ENCODE data around the gene AP4S1.

AP4S1 gene

GRCh38 chr14:31013841-31014240 is 11.6 kb upstream of the AP4S1 start:
- Histone ChIP-seq H3K27ac (ENCODE audit: low read depth, low read length) (no peak overlapping the region), H3K9me3 (ENCODE audit: control insufficient read depth, insufficient read depth, low read length) (no peaks in the 10 kb centered on the region), H3K4me2 (ENCODE audit: low read length) (no peak overlapping the region), H3K36me3 (ENCODE audit: control insufficient read depth, low read length) (peaks cover 13% of the 10 kb centered on the region), H3K9me2 (replicated peaks; ENCODE audit: control insufficient read depth, low read length) (no peaks in the 10 kb centered on the region), H3F3A (ENCODE audit: control insufficient read depth, insufficient read depth) (no peaks in the 10 kb centered on the region; the same call in 1 of the 2 replicates), H4K20me1 (ENCODE audit: control insufficient read depth, insufficient read depth, low read depth, low read length) (0 out of 2 replicates have a peak, but pooled peaks cover 3% of the 10 kb centered on the region), H3K79me2 (ENCODE audit: control insufficient read depth, low read length) (peaks cover 88% of the 10 kb centered on the region), H3K27me3 (ENCODE audit: control insufficient read depth, low read length) (no peaks in the 10 kb centered on the region), H3K4me3 (ENCODE audit: low read length) (no peak overlapping the region), H3K4me1 (ENCODE audit: control insufficient read depth, low read length) (no peaks in the 10 kb centered on the region)
- TF ChIP-seq EZH2phosphoT487 (IDR thresholded peaks at IDR 0.05; ENCODE audit: borderline replicate concordance, low read length) (no peak), CTCF (IDR thresholded peaks at IDR 0.05; ENCODE audit: low read depth, low read length, poor library complexity, severe bottlenecking) (no peak)

- Histone ChIP-seq H3K36me3 (ENCODE audit: control insufficient read depth, low read length) (peaks cover 28% of the 10 kb centered on the region), H4K20me1 (ENCODE audit: control insufficient read depth, insufficient read depth, low read depth, low read length) (0 out of 2 replicates have a peak, but pooled peaks cover 3% of the 10 kb centered on the region)
Observed at GRCh38 chr14:31018057-31018645, 7.3 kb upstream of the AP4S1 start.

GRCh38 chr14:31020834-31021575 is 4.4 kb upstream of the AP4S1 start:
- H3K9me2 ChIP-seq (replicated peaks; ENCODE audit: control insufficient read depth, low read length) = no peaks in the 10 kb centered on the region
- H3K27me3 ChIP-seq (ENCODE audit: control insufficient read depth, low read length) = no peaks in the 10 kb centered on the region
- TF ChIP-seq CTCF (IDR thresholded peaks at IDR 0.05; ENCODE audit: low read depth, low read length, poor library complexity, severe bottlenecking) (no peak), EZH2phosphoT487 (IDR thresholded peaks at IDR 0.05; ENCODE audit: borderline replicate concordance, low read length) (no peak)
- H3K4me3 ChIP-seq (ENCODE audit: low read length) = no peak overlapping the region
- H4K20me1 ChIP-seq (ENCODE audit: control insufficient read depth, insufficient read depth, low read depth, low read length) = 0 out of 2 replicates have a peak, but pooled peaks cover 6% of the 10 kb centered on the region
- H3F3A ChIP-seq (ENCODE audit: control insufficient read depth, insufficient read depth) = no peaks in the 10 kb centered on the region
- no peak overlapping the region for H3K27ac ChIP-seq (ENCODE audit: low read depth, low read length)
- peaks cover 39% of the 10 kb centered on the region for H3K36me3 ChIP-seq (ENCODE audit: control insufficient read depth, low read length)
- peaks cover 97% of the 10 kb centered on the region for H3K79me2 ChIP-seq (ENCODE audit: control insufficient read depth, low read length)
- no peak overlapping the region for H3K4me2 ChIP-seq (ENCODE audit: low read length)
- no peaks in the 10 kb centered on the region for H3K9me3 ChIP-seq (ENCODE audit: control insufficient read depth, insufficient read depth, low read length)
- peaks cover 19% of the 10 kb centered on the region for H3K4me1 ChIP-seq (ENCODE audit: control insufficient read depth, low read length)

More at GRCh38 chr14:31018057-31018645, 7.3 kb upstream of the AP4S1 start:
- no peaks in the 10 kb centered on the region for H3F3A ChIP-seq (ENCODE audit: control insufficient read depth, insufficient read depth)
- no peak overlapping the region for H3K27ac ChIP-seq (ENCODE audit: low read depth, low read length)
- H3K79me2 ChIP-seq (ENCODE audit: control insufficient read depth, low read length) = peaks cover 96% of the 10 kb centered on the region
- no peaks in the 10 kb centered on the region for H3K27me3 ChIP-seq (ENCODE audit: control insufficient read depth, low read length)
- H3K4me1 ChIP-seq (ENCODE audit: control insufficient read depth, low read length) = peaks cover 2% of the 10 kb centered on the region
- no peaks in the 10 kb centered on the region for H3K9me2 ChIP-seq (replicated peaks; ENCODE audit: control insufficient read depth, low read length)
- H3K9me3 ChIP-seq (ENCODE audit: control insufficient read depth, insufficient read depth, low read length) = no peaks in the 10 kb centered on the region
- no peak overlapping the region for H3K4me3 ChIP-seq (ENCODE audit: low read length)
- TF ChIP-seq EZH2phosphoT487 (IDR thresholded peaks at IDR 0.05; ENCODE audit: borderline replicate concordance, low read length) = no peak
- no peak for TF ChIP-seq CTCF (IDR thresholded peaks at IDR 0.05; ENCODE audit: low read depth, low read length, poor library complexity, severe bottlenecking)
- H3K4me2 ChIP-seq (ENCODE audit: low read length) = no peak overlapping the region
